ENCODE data around the gene SLC1A5. TPM values are rescaled to one million over a fixed set of nuclear protein-coding genes. Genes with fewer than 3 reads are reported as not detected.

The SLC1A5 gene
- total RNA-seq, 1 experiment from 2014 or later = 104 TPM

GRCh38 chr19:46803555-46803954 lies 15.2 kb upstream of the SLC1A5 start:
- Histone ChIP-seq H3K4me3 (ENCODE audit: low read depth in 2 of 2, low read length in 2 of 2) (no peak overlapping the region), H3K4me1 (ENCODE audit: control insufficient read depth, insufficient read depth, low read length) (no peaks in the 10 kb centered on the region), H3K27me3 (ENCODE audit: control insufficient read depth, insufficient read depth, low read length) (no peaks in the 10 kb centered on the region), H3K27ac (ENCODE audit: low read length) (no peak overlapping the region), H3K9me3 (ENCODE audit: control insufficient read depth, insufficient read depth, low read depth, low read length) (no peaks in the 10 kb centered on the region), H3K36me3 (ENCODE audit: control insufficient read depth, insufficient read depth, low read length) (no peaks in the 10 kb centered on the region)
- no peak for TF ChIP-seq POLR2AphosphoS5 (IDR thresholded peaks at IDR 0.05; ENCODE audit: low read depth, low read length)
- TF ChIP-seq CTCF (IDR thresholded peaks at IDR 0.05) = no peak
- no peak for TF ChIP-seq REST (IDR thresholded peaks at IDR 0.05; ENCODE audit: insufficient read depth in 1 of 2, low read depth in 2 of 2, low read length in 1 of 2)
- TF ChIP-seq TCF7L2 (IDR thresholded peaks at IDR 0.05; ENCODE audit: low read depth, low read length) = no peak
- no peak for TF ChIP-seq SIN3A (IDR thresholded peaks at IDR 0.05; ENCODE audit: borderline replicate concordance, insufficient read depth, low read depth, low read length)
- no peak for DNase-seq (ENCODE audit: low read depth, low spot score)
- no TSS peak for BruUV-seq (replicated peaks)
- ATAC-seq = no peak
- ChIA-PET POLR2A (no interaction called here), CTCF (no interaction called here)
- in situ Hi-C loops (cut with HindIII; ENCODE audit: low pct_unique_long_range_greater_than_20kb, low sequenced_read_pairs) (no loop called here), intact Hi-C loops (cut with micrococcal nuclease; ENCODE audit: unreplicated experiment) (no loop called here)

GRCh38 chr19:46802152-46802551 lies 13.8 kb upstream of the SLC1A5 start:
- Histone ChIP-seq H3K36me3 (ENCODE audit: control insufficient read depth, insufficient read depth, low read length) (no peaks in the 10 kb centered on the region), H3K27ac (ENCODE audit: low read length) (no peak overlapping the region), H3K4me3 (ENCODE audit: low read depth in 2 of 2, low read length in 2 of 2) (no peak overlapping the region), H3K9me3 (ENCODE audit: control insufficient read depth, insufficient read depth, low read depth, low read length) (no peaks in the 10 kb centered on the region), H3K4me1 (ENCODE audit: control insufficient read depth, insufficient read depth, low read length) (no peaks in the 10 kb centered on the region), H3K27me3 (ENCODE audit: control insufficient read depth, insufficient read depth, low read length) (no peaks in the 10 kb centered on the region)
- BruUV-seq (replicated peaks) = no TSS peak
- intact Hi-C loops (cut with micrococcal nuclease; ENCODE audit: unreplicated experiment) = no loop called here
- ATAC-seq (no peak), DNase-seq (ENCODE audit: low read depth, low spot score) (no peak)
- ChIA-PET CTCF (interaction anchor here (0.6 kb wide), 1 partner anchor 39 kb away, joined by 3 read pairs; no protein-coding TSS in a partner anchor), POLR2A (no interaction called here)
- no peak for TF ChIP-seq REST (IDR thresholded peaks at IDR 0.05; ENCODE audit: insufficient read depth in 1 of 2, low read depth in 2 of 2, low read length in 1 of 2)
- no peak for TF ChIP-seq SIN3A (IDR thresholded peaks at IDR 0.05; ENCODE audit: borderline replicate concordance, insufficient read depth, low read depth, low read length)
- no peak for TF ChIP-seq CTCF (IDR thresholded peaks at IDR 0.05)
- TF ChIP-seq TCF7L2 (IDR thresholded peaks at IDR 0.05; ENCODE audit: low read depth, low read length) = no peak
- TF ChIP-seq POLR2AphosphoS5 (IDR thresholded peaks at IDR 0.05; ENCODE audit: low read depth, low read length) = no peak
- in situ Hi-C loops (cut with HindIII; ENCODE audit: low pct_unique_long_range_greater_than_20kb, low sequenced_read_pairs) = no loop called here

Measured in Panc1 (cell line).